GM12878 (cell line): ENCODE data around the gene RELT. TPM values are rescaled to one million over a fixed set of nuclear protein-coding genes. Genes with fewer than 3 reads are reported as not detected.

Experiments used
- ATAC-seq: fragments of 200-7000 bp; cut with Tn5 transposase; 3 replicates; pipeline ENCODE4 v1.9.1; 2020; ENCODE audit warnings: mild to moderate bottlenecking, moderate library complexity
- BruUV-seq: library from RNA; stranded (reverse); fragments of 400-500 nt; replicated peaks from 2 replicates; lab custom pipeline; 2021; lab: Mats Ljungman, UMichigan
- CTCF ChIA-PET: fragments of 300-600 bp; sonication (Branson Sonifier 250); formaldehyde crosslinking; extraction: SDS; loops from one replicate; lab custom pipeline; 2021; ENCODE audit warnings: inconsistent platforms; lab: Yijun Ruan, JAX
- POLR2A ChIA-PET: fragments of 350-600 bp; formaldehyde crosslinking; extraction: SDS; loops from one replicate; lab custom pipeline; 2021; ENCODE audit warnings: inconsistent platforms; lab: Charles Lee
- RAD21 ChIA-PET: fragments of 300-600 bp; sonication (Branson Sonifier 250); formaldehyde crosslinking; loops from one replicate; lab custom pipeline; 2023; ENCODE audit warnings: antibody characterized with exemption; ENCODE audit not compliant: unreplicated experiment; lab: Charles Lee
- SMC1A ChIA-PET: fragments of 300-600 bp; sonication (Branson Sonifier 250); formaldehyde crosslinking; loops from one replicate; lab custom pipeline; 2023; ENCODE audit not compliant: unreplicated experiment, uncharacterized antibody; lab: Charles Lee
- DNase-seq: peaks from one replicate; pipeline ENCODE4 v3.0.0-alpha.2; 2011; ENCODE audit warnings: low read depth, low spot score
- FAIRE-seq: peaks from 3 replicates; lab custom pipeline; 2011; peaks lifted over from hg19 to GRCh38; lab: Jason Lieb, UNC
- H2AFZ ChIP-seq: 2 replicates; pipeline ENCODE4 v1.6.0; 2011; ENCODE audit warnings: low read depth, low read length, control low read depth; ENCODE audit not compliant: control insufficient read depth
- H3K27ac ChIP-seq: 2 replicates; pipeline ENCODE4 v1.5.1; 2011; ENCODE audit warnings: control low read depth; ENCODE audit not compliant: control insufficient read depth, insufficient read depth
- H3K27me3 ChIP-seq, 2 experiments: replicated peaks in 1 of 2; 2 replicates each; pipeline versions ENCODE4 v1.6.0 to v1.6.1; 2011; ENCODE audit warnings: low read length in 1 of 2; ENCODE audit not compliant: control insufficient read depth in 2 of 2, insufficient read depth in 2 of 2
- H3K36me3 ChIP-seq, 2 experiments: 2 replicates each; pipeline ENCODE4 v1.5.1; 2011; ENCODE audit warnings: low read length in 1 of 2; ENCODE audit not compliant: control insufficient read depth in 2 of 2, insufficient read depth in 2 of 2
- H3K4me1 ChIP-seq: 2 replicates; pipeline ENCODE4 v1.6.1; 2011; ENCODE audit warnings: mild to moderate bottlenecking, low read length, moderate library complexity, mixed read lengths; ENCODE audit not compliant: control insufficient read depth, insufficient read depth
- H3K4me2 ChIP-seq: 2 replicates; pipeline ENCODE4 v1.6.0; 2011; ENCODE audit warnings: control low read depth; ENCODE audit not compliant: control insufficient read depth, insufficient read depth
- H3K4me3 ChIP-seq: fragments of 200-600 bp; sonication (generic); 2 replicates; pipeline ENCODE4 v1.5.1; 2016
- H3K79me2 ChIP-seq: 2 replicates; pipeline ENCODE4 v1.6.0; 2011; ENCODE audit warnings: low read length; ENCODE audit not compliant: control insufficient read depth, insufficient read depth
- H3K9ac ChIP-seq: 2 replicates; pipeline ENCODE4 v1.8.0; 2011; ENCODE audit warnings: low read length, control low read depth, mixed read lengths; ENCODE audit not compliant: control insufficient read depth, insufficient read depth
- H3K9me3 ChIP-seq: replicated peaks from 3 replicates; pipeline ENCODE4 v1.5.1; 2011; ENCODE audit warnings: mild to moderate bottlenecking, low read length; ENCODE audit not compliant: control insufficient read depth, insufficient read depth
- H4K20me1 ChIP-seq: 2 replicates; pipeline ENCODE4 v1.6.0; 2011; ENCODE audit not compliant: control insufficient read depth, insufficient read depth
- ASH2L ChIP-seq: fragments of 300-600, 200-600 bp; sonication (generic); IDR thresholded peaks from 2 replicates; pipeline ENCODE4 v1.6.1; 2017; ENCODE audit warnings: low read depth, mild to moderate bottlenecking, borderline replicate concordance
- CBX3 ChIP-seq: fragments of 200-600 bp; sonication (generic); IDR thresholded peaks from 2 replicates; pipeline ENCODE4 v1.6.1; 2016; ENCODE audit warnings: low read depth, borderline replicate concordance
- CHD2 ChIP-seq: IDR thresholded peaks from 2 replicates; pipeline ENCODE4 v1.6.1; 2011; ENCODE audit warnings: low read depth, low read length, improper control_type of control experiment, borderline replicate concordance
- MTA2 ChIP-seq: fragments of 450-650 bp; IDR thresholded peaks from 2 replicates; pipeline ENCODE4 v1.6.1; 2016; ENCODE audit warnings: low read depth, mild to moderate bottlenecking, moderate library complexity
- NFYB ChIP-seq: IDR thresholded peaks from 2 replicates; pipeline ENCODE4 v1.6.1; 2011; ENCODE audit warnings: low read depth, mild to moderate bottlenecking, low read length, improper control_type of control experiment, moderate library complexity; ENCODE audit not compliant: insufficient read depth
- RFX5 ChIP-seq: IDR thresholded peaks from 2 replicates; pipeline ENCODE4 v1.6.1; 2011; ENCODE audit warnings: low read depth, low read length, improper control_type of control experiment
- SMC3 ChIP-seq: IDR thresholded peaks from 2 replicates; pipeline ENCODE4 v1.6.1; 2011; ENCODE audit warnings: low read length, improper control_type of control experiment, borderline replicate concordance
- TCF12 ChIP-seq: IDR thresholded peaks from 2 replicates; pipeline ENCODE4 v1.6.1; 2011; ENCODE audit warnings: low read depth, mild to moderate bottlenecking, low read length
- ZNF687 ChIP-seq: fragments of 450-650 bp; IDR thresholded peaks from 2 replicates; pipeline ENCODE4 v1.6.1; 2017; ENCODE audit warnings: mild to moderate bottlenecking, moderate library complexity
- ZZZ3 ChIP-seq: IDR thresholded peaks from 2 replicates; pipeline ENCODE4 v1.6.1; 2011; ENCODE audit warnings: low read depth; ENCODE audit not compliant: control insufficient read depth, insufficient read length
- in situ Hi-C: fragments of 300-500 bp; cut with MboI; formaldehyde crosslinking; loops from 9 replicates; pipeline ENCODE4 v1.14.3; 2018; ENCODE audit warnings: mixed read lengths
- intact Hi-C: fragments of 100-400 bp; cut with micrococcal nuclease; formaldehyde crosslinking; loops from one replicate; pipeline ENCODE4 v1.14.2; 2022; ENCODE audit not compliant: unreplicated experiment
- polyA plus RNA-seq, 11 experiments: library from polyadenylated mRNA; depleted of rRNA in 4 of 11; unstranded in 6 of 11; stranded (reverse) in 5 of 11; fragments of >200 nt; fragmentation: Nextera tagmentation in 4 of 11; fragmentation: Illumina TruSeq in 1 of 11; extraction: Ambion mirVana in 4 of 11; extraction: Trizol in 1 of 11; gene quantifications; 1 replicate in 1 of 11; 2 replicates in 10 of 11; pipeline versions ENCODE4 v1.2.1 to v1.2.3, GENCODE V29; 2011 to 2016; ENCODE audit warnings: inconsistent platforms in 2 of 11, missing spikeins in 2 of 11, low read depth in 1 of 11
- total RNA-seq, 4 experiments: library from RNA; depleted of rRNA in 3 of 4; stranded (reverse); fragments of >200 nt in 3 of 4; fragmentation: Illumina TruSeq in 1 of 4; extraction: Trizol in 1 of 4; gene quantifications; 2 replicates each; pipeline versions ENCODE4 v1.2.1 to v1.2.3, GENCODE V29; 2013 to 2021
- TF ChIP-seq, protein P1 (sequence below): IDR thresholded peaks from 2 replicates; pipeline ENCODE4 v1.6.1; 2012; ENCODE audit warnings: improper control_type of control experiment, low read depth, low read length; ENCODE audit not compliant: insufficient replicate concordance

Gene RELT
- total and polyA plus RNA-seq, 10 of the 15 experiments (the other 5 are each of a cell fraction or from before 2014, with no cell fraction given): 1.2 to 28.5 (median 10.8) TPM

DNA sequence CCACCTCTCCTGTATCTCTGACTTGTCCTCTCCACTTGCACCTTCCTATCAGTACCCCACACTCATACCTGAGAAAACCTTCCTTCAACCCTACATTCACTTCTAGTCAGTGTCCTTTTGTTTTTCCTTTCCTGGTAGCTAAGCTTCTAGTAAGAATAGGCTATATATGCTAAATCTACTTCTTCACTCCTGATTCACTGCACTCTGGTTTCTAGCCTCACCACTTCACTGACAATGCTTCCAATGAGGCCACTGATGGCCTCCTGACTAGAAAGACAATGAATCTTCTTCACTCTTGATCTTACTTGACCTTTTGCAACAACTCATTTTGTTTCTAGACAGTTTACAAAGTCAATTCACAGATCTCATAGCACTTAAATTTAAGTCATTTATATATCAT is 52.0 kb downstream of the RELT start:
- POLR2A ChIA-PET: no interaction called here

More for the DNA sequence above, 52.0 kb downstream of the RELT start:
- H3K27me3 ChIP-seq: no peaks in the 10 kb centered on the region
- BruUV-seq: no TSS peak
- no peaks in the 10 kb centered on the region; a peak in 1 of 4 replicates for H3K36me3 ChIP-seq
- FAIRE-seq: no peak
- ChIA-PET SMC1A (interaction anchor here (2.0 to 6.1 kb wide), 2 partner anchors 8 to 13 kb away, joined by 12 to 34 read pairs; no protein-coding TSS in a partner anchor), RAD21 (no interaction called here), CTCF (interaction anchor here (1.0 to 2.5 kb wide), 5 partner anchors 13 to 151 kb away, joined by 3 to 7 read pairs (median 3); no protein-coding TSS in a partner anchor)
- no peak overlapping the region for H3K4me3 ChIP-seq
- H3K79me2 ChIP-seq: no peaks in the 10 kb centered on the region
- DNase-seq: no peak
- H3K9ac ChIP-seq: no peak overlapping the region
- TF ChIP-seq SMC3: no peak
- TF ChIP-seq ZNF687: no peak
- TF ChIP-seq MTA2: no peak
- TF ChIP-seq ASH2L: no peak
- TF ChIP-seq TCF12: no peak
- no peak for TF ChIP-seq RFX5
- TF ChIP-seq ZZZ3: no peak
- TF ChIP-seq CBX3: no peak
- TF ChIP-seq, protein P1, sequence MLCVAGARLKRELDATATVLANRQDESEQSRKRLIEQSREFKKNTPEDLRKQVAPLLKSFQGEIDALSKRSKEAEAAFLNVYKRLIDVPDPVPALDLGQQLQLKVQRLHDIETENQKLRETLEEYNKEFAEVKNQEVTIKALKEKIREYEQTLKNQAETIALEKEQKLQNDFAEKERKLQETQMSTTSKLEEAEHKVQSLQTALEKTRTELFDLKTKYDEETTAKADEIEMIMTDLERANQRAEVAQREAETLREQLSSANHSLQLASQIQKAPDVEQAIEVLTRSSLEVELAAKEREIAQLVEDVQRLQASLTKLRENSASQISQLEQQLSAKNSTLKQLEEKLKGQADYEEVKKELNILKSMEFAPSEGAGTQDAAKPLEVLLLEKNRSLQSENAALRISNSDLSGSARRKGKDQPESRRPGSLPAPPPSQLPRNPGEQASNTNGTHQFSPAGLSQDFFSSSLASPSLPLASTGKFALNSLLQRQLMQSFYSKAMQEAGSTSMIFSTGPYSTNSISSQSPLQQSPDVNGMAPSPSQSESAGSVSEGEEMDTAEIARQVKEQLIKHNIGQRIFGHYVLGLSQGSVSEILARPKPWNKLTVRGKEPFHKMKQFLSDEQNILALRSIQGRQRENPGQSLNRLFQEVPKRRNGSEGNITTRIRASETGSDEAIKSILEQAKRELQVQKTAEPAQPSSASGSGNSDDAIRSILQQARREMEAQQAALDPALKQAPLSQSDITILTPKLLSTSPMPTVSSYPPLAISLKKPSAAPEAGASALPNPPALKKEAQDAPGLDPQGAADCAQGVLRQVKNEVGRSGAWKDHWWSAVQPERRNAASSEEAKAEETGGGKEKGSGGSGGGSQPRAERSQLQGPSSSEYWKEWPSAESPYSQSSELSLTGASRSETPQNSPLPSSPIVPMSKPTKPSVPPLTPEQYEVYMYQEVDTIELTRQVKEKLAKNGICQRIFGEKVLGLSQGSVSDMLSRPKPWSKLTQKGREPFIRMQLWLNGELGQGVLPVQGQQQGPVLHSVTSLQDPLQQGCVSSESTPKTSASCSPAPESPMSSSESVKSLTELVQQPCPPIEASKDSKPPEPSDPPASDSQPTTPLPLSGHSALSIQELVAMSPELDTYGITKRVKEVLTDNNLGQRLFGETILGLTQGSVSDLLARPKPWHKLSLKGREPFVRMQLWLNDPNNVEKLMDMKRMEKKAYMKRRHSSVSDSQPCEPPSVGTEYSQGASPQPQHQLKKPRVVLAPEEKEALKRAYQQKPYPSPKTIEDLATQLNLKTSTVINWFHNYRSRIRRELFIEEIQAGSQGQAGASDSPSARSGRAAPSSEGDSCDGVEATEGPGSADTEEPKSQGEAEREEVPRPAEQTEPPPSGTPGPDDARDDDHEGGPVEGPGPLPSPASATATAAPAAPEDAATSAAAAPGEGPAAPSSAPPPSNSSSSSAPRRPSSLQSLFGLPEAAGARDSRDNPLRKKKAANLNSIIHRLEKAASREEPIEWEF: no peak
- no peak for TF ChIP-seq NFYB
- no peak for TF ChIP-seq CHD2
- in situ Hi-C loops (no loop called here), intact Hi-C loops (no loop called here)
- H3K27ac ChIP-seq: no peak overlapping the region
- H2AFZ ChIP-seq: no peak overlapping the region
- H3K9me3 ChIP-seq: no peaks in the 10 kb centered on the region
- H4K20me1 ChIP-seq: no peaks in the 10 kb centered on the region
- peaks cover 3% of the 10 kb centered on the region; the same call in 1 of the 2 replicates for H3K4me1 ChIP-seq
- H3K4me2 ChIP-seq: no peak overlapping the region
- no peak for ATAC-seq
